Stimulated activated CD8-positive, alpha-beta memory T cell treated with anti-CD3 and anti-CD28 coated beads, Interleukin-15, amount 100 ng/mL, for 4 hours (primary cell): ENCODE results near the gene ELMOD1.

Source experiments
- DNase-seq, 2 donors: peaks; one replicate each; pipeline ENCODE4 v3.0.0-alpha.2; 2020; ENCODE audit warnings: low read depth in 2 of 2

Gene ELMOD1

DNA sequence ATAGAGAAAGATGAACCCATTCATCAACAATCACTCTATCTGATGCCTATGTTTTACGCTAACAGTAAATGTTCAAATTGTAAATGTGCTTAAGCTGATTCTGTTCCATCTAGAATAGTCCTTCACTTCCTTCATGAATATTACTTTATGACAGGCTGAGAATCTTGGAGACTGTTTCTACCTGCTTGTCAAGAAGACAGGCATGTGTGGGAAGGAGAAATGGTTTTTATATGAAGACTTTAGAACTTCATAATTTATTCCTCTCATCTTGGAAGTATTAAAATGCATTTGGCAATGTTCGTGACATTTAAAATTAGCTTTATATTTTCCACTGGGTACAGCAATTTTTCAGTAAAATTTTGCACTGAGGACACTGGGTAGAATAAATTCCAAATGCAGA lies 41.0 kb downstream of the ELMOD1 start:
- DNase-seq: no peak

DNA sequence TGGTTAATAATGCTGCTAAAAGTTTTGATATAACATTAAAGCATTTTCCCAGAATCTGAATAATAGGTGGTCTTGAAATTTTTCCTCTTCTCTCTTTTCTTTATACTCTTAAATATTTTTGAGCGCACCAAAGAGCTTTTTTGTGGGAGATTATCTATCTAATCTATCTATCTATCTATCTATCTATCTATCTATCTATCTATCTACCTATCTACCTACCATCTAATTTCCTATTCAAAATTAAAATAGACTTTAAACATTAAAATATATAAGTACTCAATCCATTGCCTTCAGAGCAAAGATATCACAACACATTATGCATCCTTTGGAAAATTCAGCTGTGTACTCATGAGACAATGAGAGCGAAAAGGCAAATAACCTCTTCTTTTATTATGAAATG lies 55.8 kb downstream of the ELMOD1 start:
- no peak for DNase-seq

GRCh38 chr11:107648242-107648641 lies 57.3 kb downstream of the ELMOD1 start:
- DNase-seq: no peak

DNA sequence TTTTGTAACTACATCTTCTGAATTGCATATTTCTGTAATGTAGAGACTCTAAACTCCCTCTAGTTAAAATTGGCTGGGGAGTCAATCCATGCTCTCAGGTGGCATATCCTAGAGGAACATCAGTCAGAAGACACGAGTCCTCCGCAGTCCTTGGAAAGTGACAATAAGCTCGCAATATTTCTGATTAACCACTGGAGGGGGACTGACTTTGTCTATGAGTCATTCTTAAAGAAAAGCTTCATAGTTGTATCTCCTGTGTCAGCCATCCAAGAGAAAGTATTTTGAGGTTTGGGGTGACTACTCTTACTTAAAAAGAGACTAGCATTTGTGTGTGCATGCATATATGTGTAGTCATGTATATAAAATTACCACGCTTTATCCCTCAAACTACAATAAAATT lies 60.7 kb downstream of the ELMOD1 start:
- no peak for DNase-seq

- DNase-seq: no peak
These were observed 62.1 kb downstream of the ELMOD1 start for GRCh38 chr11:107653076-107653475.

GRCh38 chr11:107655602-107656001 lies 64.7 kb downstream of the ELMOD1 start:
- no peak for DNase-seq

DNA sequence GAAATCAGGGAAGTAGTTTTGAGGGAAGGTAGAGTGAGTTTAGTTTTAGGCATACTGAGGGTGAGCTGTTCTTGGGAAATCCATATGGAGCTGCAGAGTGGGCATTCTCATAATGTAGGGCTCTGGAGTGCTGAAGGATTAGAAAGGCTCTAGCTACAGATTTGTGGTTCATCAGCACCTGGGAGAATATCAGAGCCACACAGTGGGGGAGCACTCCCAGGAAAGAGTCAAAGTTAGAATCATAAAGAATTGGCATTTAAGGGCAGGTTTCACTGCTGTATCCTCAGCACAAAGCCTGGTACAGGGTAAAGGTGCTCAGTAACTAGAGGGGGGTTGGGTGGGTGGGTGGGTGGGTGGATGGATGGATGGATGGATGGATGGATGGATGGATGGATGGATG lies 68.4 kb downstream of the ELMOD1 start:
- no peak for DNase-seq

DNA sequence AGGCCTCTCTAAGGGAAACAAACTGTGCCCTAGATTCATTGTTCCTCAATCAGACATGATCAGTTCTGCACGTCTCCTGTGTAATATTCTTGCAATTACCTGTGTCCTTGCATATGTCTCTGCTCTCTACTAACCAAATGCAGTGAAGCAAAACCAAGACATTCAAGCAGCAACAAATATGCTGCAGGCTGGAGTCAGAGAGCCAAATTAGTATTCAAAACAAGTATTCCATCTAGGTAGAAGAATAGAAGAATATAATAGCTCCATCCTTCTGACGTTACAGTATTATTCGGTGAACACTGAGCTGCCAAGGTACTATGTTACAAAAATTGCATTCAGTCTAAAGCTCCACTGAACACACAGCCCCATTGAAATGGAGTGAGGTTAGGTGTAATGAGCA lies 69.1 kb downstream of the ELMOD1 start:
- no peak for DNase-seq

DNA sequence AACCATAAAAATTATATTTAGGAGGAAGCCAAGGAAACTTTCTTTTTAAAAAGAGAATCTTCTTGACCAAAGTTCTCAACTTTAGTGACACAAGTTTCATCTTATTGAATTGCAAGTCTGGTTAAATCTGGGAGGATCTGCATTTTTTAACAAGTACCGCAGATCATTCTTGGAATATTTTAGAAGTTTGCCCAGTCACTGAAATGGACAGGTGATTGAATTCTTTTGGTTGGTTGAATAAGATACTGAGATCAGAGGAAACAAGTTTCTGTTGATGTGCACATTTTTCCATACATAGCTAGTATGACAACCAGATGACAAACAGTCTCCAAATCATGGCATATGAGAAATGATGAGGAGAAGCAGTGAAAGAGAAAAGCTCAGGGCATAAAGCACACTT lies 70.7 kb downstream of the ELMOD1 start:
- DNase-seq: no peak

DNA sequence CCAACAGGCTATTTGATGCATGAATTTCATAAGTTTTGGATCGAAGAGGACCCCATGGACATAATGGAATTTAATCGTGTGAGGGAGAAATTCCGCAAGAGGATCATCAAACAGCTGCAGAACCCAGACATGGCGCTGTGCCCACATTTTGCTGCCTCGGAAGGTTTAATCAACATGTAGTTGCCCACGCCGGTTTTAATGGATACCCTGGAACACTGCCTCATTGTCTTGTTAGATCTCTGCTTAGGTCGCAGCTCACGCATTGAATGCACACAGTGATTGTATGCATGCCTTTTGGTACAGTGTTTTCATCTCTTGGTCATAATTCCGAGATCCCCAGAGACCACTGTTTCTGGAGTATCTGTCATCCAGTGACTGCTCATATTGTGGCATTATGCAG lies 74.1 kb downstream of the ELMOD1 start:
- DNase-seq: no peak

- no peak for DNase-seq
These were observed 76.1 kb downstream of the ELMOD1 start for GRCh38 chr11:107666911-107667613.

DNA sequence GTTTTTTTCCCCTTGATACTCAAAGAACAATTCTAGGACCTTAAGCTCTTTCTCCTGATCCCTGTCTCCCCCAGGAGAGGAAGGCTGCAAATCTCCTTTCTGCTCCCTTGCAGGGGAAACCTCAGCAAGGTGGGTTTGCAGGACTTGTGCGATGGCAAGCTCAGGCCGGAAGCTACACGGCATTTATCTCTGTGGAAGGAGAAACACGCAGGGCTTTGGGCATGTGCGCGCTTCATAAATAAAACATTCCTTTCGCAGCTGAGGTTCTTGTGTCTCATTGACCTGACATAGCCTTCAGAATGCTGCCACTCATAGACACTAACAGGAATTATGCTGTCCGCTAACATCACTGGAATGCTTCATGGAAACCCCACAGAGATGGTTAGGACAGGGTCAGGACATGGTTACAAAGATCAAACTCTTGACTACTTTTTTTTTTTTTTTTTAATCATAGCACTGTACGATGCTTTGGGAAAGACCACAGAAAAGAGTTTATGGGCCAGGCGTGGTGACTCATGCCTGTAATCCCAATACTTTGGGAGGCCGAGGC lies 78.3 kb downstream of the ELMOD1 start:
- no peak for DNase-seq

DNA sequence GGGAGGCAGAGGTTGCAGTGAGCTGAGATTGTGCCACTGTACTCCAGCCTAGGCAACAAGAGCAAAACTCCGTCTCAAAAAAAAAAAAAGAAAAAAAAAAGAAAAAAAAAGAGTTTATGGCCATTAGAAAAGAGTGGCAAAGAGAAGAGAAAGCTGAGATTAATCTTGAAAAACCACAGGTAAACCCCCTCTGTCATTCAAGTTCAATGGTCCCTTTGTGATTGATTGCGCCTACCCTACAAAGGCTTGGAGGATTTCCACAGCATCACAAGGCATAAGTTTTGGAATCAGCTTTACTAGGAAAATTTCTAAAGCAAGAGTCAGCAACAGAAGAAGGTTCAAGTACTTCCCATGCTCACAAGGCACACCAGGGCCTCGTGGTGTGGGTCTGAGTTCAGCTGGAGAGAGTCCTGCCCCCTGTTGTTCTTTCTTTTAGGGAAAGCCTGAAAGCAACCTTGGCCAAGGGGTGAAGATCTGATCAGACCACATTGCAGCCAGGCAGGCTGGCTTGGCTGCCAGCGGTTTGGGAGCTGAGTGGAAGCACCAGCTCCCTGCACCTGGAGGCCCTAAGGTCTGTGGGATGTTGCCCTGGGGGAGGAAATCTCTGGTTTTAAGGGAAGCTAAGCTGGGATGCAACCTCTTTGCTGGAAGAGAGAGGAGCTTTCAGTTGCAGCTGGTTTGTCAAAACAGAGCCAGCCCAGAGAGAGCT lies 79.1 kb downstream of the ELMOD1 start:
- no peak for DNase-seq

GRCh38 chr11:107675902-107676301 lies 85.0 kb downstream of the ELMOD1 start:
- DNase-seq: no peak

GRCh38 chr11:107676336-107677057 lies 85.5 kb downstream of the ELMOD1 start:
- DNase-seq: no peak

- no peak for DNase-seq
These were observed 87.1 kb downstream of the ELMOD1 start for GRCh38 chr11:107677924-107678631.

DNA sequence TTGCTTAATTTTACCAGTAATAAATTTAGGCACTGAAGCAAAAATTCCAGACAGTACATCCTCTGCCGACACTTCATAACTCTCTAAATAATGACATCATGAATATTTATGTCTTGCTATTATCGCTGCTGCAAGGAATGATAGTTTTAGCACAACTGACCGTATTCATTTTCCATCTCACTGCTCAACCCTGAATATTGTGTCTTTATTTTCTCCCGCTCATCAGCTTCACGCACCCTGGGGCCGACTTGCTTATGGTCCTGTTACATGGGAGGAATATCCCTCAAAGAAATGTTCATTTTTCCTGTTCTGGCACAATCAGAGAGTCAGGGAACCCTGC lies 87.7 kb downstream of the ELMOD1 start:
- DNase-seq: no peak

DNA sequence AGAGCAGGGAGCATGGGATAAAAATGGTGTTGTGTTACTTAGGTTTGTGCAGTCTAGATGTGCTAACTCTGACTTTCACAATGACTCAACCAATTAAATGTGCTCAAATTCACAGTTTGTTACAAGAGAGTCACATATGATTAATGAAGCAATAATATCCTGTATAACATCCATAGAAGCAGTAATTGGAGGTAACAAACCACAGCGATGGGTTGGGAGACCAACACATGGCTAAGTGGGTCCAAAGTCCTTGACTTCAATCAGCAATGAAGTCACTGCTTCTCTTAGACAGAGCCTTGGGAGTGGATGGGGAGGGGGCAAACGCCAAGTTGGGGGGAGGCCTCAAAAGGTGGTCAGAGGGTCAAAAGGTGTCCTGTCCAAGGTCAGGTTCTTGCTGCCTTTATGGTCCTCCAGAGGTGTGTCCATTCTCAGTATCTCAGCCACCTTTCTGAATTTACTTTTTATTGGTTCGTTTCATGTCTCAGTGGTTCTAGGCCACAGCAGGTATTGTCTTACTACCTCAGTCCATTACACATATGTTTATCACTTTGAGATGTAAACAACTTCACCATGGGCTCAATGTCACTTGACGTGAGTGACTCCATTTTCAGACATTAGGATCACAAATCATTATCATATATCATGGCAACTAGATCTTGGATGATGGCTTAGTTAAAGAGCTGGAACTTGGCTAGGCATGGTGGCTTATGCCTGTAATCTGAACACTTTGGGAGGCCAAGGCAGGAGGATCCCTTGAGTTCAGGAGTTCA lies 88.5 kb downstream of the ELMOD1 start:
- DNase-seq: no peak

DNA sequence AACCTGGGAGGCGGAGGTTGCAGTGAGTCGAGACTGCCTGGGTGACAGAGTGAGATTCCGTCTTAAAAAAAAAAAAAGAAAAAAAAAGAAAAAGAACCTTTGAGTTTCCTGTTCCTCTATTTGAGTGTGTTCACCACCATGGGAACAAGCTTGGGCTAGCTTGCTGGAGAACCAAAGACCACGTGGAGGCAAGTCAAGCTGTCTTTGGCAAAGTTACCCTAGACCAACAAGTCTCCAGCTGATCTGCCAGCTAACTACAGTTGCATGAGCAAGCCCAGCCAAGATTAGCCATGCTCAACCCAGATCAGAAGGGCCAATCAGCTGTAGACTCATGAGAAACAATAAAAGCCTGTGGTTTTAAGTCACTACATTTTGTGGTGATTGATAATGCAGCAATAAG lies 91.2 kb downstream of the ELMOD1 start:
- DNase-seq: no peak

DNA sequence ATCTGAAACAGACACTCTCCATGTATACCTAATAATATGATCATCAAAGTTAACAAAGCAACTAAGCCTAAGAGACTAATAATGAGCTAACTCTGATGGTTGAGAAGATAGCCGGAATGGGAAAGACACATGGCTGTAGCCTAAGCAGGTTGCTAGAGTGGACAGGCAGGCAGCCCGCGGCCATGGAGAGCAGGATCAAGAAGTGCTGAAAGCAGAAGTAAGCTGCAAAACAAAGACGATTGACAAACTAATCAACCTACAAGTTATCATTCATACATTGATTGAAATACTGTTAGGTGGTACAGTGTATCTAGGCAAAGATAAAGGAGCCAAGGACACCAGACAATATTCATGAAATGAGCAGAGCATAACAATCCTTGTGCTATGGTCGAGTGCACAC lies 91.6 kb downstream of the ELMOD1 start:
- DNase-seq: no peak

DNA sequence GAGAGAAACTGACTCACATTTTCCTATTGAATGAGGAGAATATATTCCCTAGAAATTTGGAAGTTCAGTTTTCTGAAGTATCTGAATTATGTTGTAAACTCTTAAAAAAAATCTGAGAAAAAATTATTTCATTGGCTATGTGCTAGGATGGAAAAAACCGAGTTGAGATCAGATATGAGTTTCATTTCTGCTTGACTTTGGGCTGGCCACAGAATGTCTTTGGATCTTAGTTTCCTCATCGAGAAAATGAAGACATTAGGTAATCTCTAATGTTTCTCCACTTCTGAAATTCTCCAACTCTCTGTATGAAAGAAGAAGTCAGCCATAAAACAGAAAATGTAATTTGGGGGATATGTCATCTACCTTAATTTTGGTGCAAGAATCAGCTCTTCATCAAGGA lies 92.1 kb downstream of the ELMOD1 start:
- DNase-seq: no peak
